Karpas-422 (cell line): Measurements from ENCODE around the gene SRGAP1. TPM values are rescaled to one million over a fixed set of nuclear protein-coding genes. Genes with fewer than 3 reads are reported as not detected.

Source experiments
- DNase-seq: peaks from one replicate; pipeline ENCODE4 v3.0.0-alpha.2; 2015
- H2AFZ ChIP-seq: fragments of 200-600 bp; sonication (generic); 2 replicates; pipeline ENCODE4 v1.6.1; 2014; ENCODE audit warnings: antibody characterized with exemption, low read length, mixed read lengths
- H3K27ac ChIP-seq: fragments of 200-600 bp; sonication (generic); 2 replicates; pipeline ENCODE4 v1.5.1; 2014; ENCODE audit warnings: mild to moderate bottlenecking, low read length, moderate library complexity
- H3K27me3 ChIP-seq: fragments of 200-600 bp; sonication (generic); 2 replicates; pipeline ENCODE4 v1.6.1; 2014; ENCODE audit warnings: low read length, mixed read lengths
- H3K36me3 ChIP-seq: fragments of 200-600 bp; sonication (generic); 2 replicates; pipeline ENCODE4 v1.6.1; 2014; ENCODE audit warnings: low read length, mixed read lengths; ENCODE audit not compliant: insufficient read depth
- H3K4me1 ChIP-seq: fragments of 200-600 bp; sonication (generic); 2 replicates; pipeline ENCODE4 v1.6.1; 2014; ENCODE audit warnings: mild to moderate bottlenecking, low read length, mixed read lengths
- H3K4me2 ChIP-seq: fragments of 200-600 bp; sonication (generic); 2 replicates; pipeline ENCODE4 v1.6.1; 2014; ENCODE audit warnings: low read length, low read depth, mild to moderate bottlenecking; ENCODE audit not compliant: poor library complexity, severe bottlenecking
- H3K4me3 ChIP-seq: fragments of 200-600 bp; sonication (generic); 2 replicates; pipeline ENCODE4 v1.5.1; 2014; ENCODE audit warnings: mild to moderate bottlenecking, antibody characterized with exemption, low read length, mixed read lengths
- H3K79me2 ChIP-seq: fragments of 200-600 bp; sonication (generic); 2 replicates; pipeline ENCODE4 v1.6.1; 2014; ENCODE audit warnings: mild to moderate bottlenecking, low read length, mixed read lengths
- H3K9ac ChIP-seq: fragments of 200-600 bp; sonication (generic); 2 replicates; pipeline ENCODE4 v1.6.0; 2014; ENCODE audit warnings: low read length
- H3K9me2 ChIP-seq: fragments of 200-600 bp; sonication (generic), shearing (Covaris generic); replicated peaks from 2 replicates; pipeline ENCODE4 v1.6.0; 2014; ENCODE audit warnings: mild to moderate bottlenecking, low read length, moderate library complexity; ENCODE audit not compliant: insufficient read depth
- H3K9me3 ChIP-seq: fragments of 300-700, 200-600 bp; sonication (generic); 2 replicates; pipeline ENCODE4 v1.6.1; 2014; ENCODE audit warnings: low read length, mixed read lengths
- H4K20me1 ChIP-seq: fragments of 200-600 bp; sonication (generic); 2 replicates; pipeline ENCODE4 v1.6.1; 2014; ENCODE audit warnings: mild to moderate bottlenecking, antibody characterized with exemption, low read length, low read depth; ENCODE audit not compliant: insufficient read depth
- total RNA-seq: library from RNA; depleted of rRNA; stranded (reverse); fragments of >200 nt; shearing (Covaris generic); gene quantifications from 2 replicates; pipeline ENCODE4 v1.2.3, GENCODE V29; 2014; ENCODE audit warnings: low replicate concordance

SRGAP1 gene
- total RNA-seq, 1 experiment from 2014 or later: not detected

- 0 out of 2 replicates have a peak overlapping the region, but pooled peaks have one; percentile 16 for H2AFZ ChIP-seq
- peak; percentile 87 for DNase-seq
- no peak overlapping the region for H3K4me3 ChIP-seq
- H3K9me2 ChIP-seq: no peaks in the 10 kb centered on the region
- no peak overlapping the region for H3K9ac ChIP-seq
- no peaks in the 10 kb centered on the region for H3K79me2 ChIP-seq
- H3K27ac ChIP-seq: no peak overlapping the region
- peaks cover 18% of the 10 kb centered on the region for H3K4me1 ChIP-seq
- no peaks in the 10 kb centered on the region for H4K20me1 ChIP-seq
- H3K27me3 ChIP-seq: no peaks in the 10 kb centered on the region
- H3K4me2 ChIP-seq: peak overlapping the region; percentile 41
- no peaks in the 10 kb centered on the region for H3K9me3 ChIP-seq
- no peaks in the 10 kb centered on the region for H3K36me3 ChIP-seq
Measured at GRCh38 chr12:63917864-63918799, 73.6 kb downstream of the SRGAP1 start.

DNA sequence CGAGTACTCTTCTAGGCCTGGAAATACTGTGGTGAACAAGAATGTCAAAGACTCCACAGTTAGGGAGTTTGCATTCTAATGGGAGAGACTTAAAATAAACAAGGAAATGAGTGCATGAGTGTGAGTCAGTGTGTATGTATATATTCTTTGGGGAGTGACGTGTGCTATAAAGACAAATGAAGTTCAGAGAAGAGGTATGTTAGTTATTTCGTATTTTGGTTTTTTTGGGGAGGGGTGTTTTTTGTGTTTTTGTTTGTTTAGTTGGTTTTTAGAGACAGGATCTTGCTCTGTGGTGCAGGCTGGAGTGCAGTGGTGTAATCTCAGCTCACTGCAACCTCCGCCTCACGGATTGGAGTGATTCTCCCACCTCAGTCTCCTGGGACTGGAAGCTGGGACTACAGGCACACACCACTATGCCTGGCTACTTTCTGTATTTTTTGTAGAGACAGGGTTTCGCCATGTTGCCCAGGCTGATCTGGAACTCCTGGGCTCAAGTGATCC is 74.3 kb downstream of the SRGAP1 start:
- no peak overlapping the region for H3K27ac ChIP-seq
- peaks cover 18% of the 10 kb centered on the region for H3K4me1 ChIP-seq
- no peak overlapping the region for H2AFZ ChIP-seq
- H4K20me1 ChIP-seq: no peaks in the 10 kb centered on the region
- no peak overlapping the region for H3K4me3 ChIP-seq
- H3K9ac ChIP-seq: no peak overlapping the region
- no peaks in the 10 kb centered on the region for H3K27me3 ChIP-seq
- H3K79me2 ChIP-seq: no peaks in the 10 kb centered on the region
- peak overlapping the region; percentile 41 for H3K4me2 ChIP-seq
- H3K9me2 ChIP-seq: no peaks in the 10 kb centered on the region
- H3K9me3 ChIP-seq: no peaks in the 10 kb centered on the region
- no peaks in the 10 kb centered on the region for H3K36me3 ChIP-seq
- no peak for DNase-seq

DNA sequence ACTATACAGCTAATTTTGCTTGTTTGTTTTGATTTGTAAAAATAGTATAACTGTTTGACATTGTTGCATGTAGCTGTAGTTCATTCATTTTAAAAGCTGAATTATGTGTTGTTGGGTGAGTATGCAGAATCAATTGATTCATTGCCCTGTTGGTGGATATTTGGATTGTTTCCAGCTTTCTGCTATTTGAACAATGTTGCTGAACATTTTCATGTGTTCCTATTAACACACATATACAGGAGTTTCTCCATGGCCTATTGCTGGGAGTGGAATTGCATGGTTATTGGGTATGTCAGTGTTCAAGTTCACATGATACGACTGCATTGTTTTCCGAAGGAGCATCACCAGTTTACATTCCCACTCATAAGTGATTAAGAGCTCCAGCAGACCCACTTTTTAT is 75.3 kb downstream of the SRGAP1 start:
- Histone ChIP-seq H4K20me1 (no peaks in the 10 kb centered on the region), H3K4me3 (no peak overlapping the region), H3K9me2 (no peaks in the 10 kb centered on the region), H3K9me3 (no peaks in the 10 kb centered on the region), H3K27ac (no peak overlapping the region), H3K36me3 (no peaks in the 10 kb centered on the region), H2AFZ (no peak overlapping the region), H3K27me3 (no peaks in the 10 kb centered on the region), H3K9ac (no peak overlapping the region), H3K4me2 (no peak overlapping the region), H3K4me1 (peaks cover 18% of the 10 kb centered on the region), H3K79me2 (no peaks in the 10 kb centered on the region)
- no peak for DNase-seq

- Histone ChIP-seq H3K27me3 (no peaks in the 10 kb centered on the region), H3K9me2 (no peaks in the 10 kb centered on the region), H3K4me3 (no peak overlapping the region), H3K79me2 (no peaks in the 10 kb centered on the region), H2AFZ (no peak overlapping the region), H4K20me1 (no peaks in the 10 kb centered on the region), H3K27ac (no peak overlapping the region), H3K9me3 (no peaks in the 10 kb centered on the region), H3K4me2 (no peak overlapping the region), H3K4me1 (peaks cover 18% of the 10 kb centered on the region), H3K36me3 (no peaks in the 10 kb centered on the region), H3K9ac (no peak overlapping the region)
- no peak for DNase-seq
Measured at GRCh38 chr12:63921157-63921556, 76.7 kb downstream of the SRGAP1 start.

GRCh38 chr12:63922474-63922873 is 78.0 kb downstream of the SRGAP1 start:
- H3K79me2 ChIP-seq: no peaks in the 10 kb centered on the region
- H2AFZ ChIP-seq: no peak overlapping the region
- H3K4me1 ChIP-seq: peaks cover 16% of the 10 kb centered on the region
- no peaks in the 10 kb centered on the region for H3K27me3 ChIP-seq
- H3K9me3 ChIP-seq: no peaks in the 10 kb centered on the region
- no peak overlapping the region for H3K4me2 ChIP-seq
- H3K4me3 ChIP-seq: no peak overlapping the region
- H4K20me1 ChIP-seq: no peaks in the 10 kb centered on the region
- H3K9ac ChIP-seq: no peak overlapping the region
- no peaks in the 10 kb centered on the region for H3K36me3 ChIP-seq
- no peaks in the 10 kb centered on the region for H3K9me2 ChIP-seq
- DNase-seq: no peak
- no peak overlapping the region for H3K27ac ChIP-seq

GRCh38 chr12:63924781-63925180 is 80.3 kb downstream of the SRGAP1 start:
- no peak overlapping the region for H3K4me3 ChIP-seq
- no peak for DNase-seq
- H3K36me3 ChIP-seq: no peaks in the 10 kb centered on the region
- no peaks in the 10 kb centered on the region; the same call in 1 of the 2 replicates for H3K4me1 ChIP-seq
- H3K27me3 ChIP-seq: no peaks in the 10 kb centered on the region
- H3K4me2 ChIP-seq: no peak overlapping the region
- no peaks in the 10 kb centered on the region for H3K9me2 ChIP-seq
- no peak overlapping the region for H3K9ac ChIP-seq
- no peaks in the 10 kb centered on the region for H4K20me1 ChIP-seq
- no peak overlapping the region for H3K27ac ChIP-seq
- no peaks in the 10 kb centered on the region for H3K9me3 ChIP-seq
- H2AFZ ChIP-seq: no peak overlapping the region
- H3K79me2 ChIP-seq: no peaks in the 10 kb centered on the region

DNA sequence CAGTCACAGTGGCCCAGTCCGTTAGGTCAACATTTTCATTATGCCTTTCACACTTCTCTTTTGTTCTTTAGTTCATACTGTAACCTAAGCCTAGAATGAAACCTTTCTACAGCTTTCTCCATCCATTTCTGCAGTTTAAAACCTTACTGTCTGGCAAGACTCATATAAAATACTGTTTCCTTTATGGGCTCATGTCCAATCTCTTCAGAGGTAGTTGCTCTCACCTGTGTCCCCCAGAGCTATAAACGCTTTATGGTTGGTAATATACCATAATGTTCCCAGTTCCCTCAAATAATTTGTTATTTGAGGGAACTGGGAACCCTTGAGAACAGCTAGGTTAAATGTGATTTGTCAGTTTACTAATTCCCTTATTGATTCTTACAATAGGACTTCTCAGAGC is 83.0 kb downstream of the SRGAP1 start:
- Histone ChIP-seq H3K9ac (no peak overlapping the region), H3K4me1 (no peaks in the 10 kb centered on the region; the same call in 1 of the 2 replicates), H3K4me2 (no peak overlapping the region), H3K4me3 (no peak overlapping the region), H2AFZ (no peak overlapping the region), H3K9me2 (no peaks in the 10 kb centered on the region), H3K27ac (no peak overlapping the region), H3K36me3 (no peaks in the 10 kb centered on the region), H4K20me1 (no peaks in the 10 kb centered on the region), H3K27me3 (no peaks in the 10 kb centered on the region), H3K9me3 (no peaks in the 10 kb centered on the region), H3K79me2 (no peaks in the 10 kb centered on the region)
- no peak for DNase-seq

- Histone ChIP-seq H3K27ac (no peak overlapping the region), H3K4me3 (no peak overlapping the region), H3K36me3 (no peaks in the 10 kb centered on the region), H3K79me2 (no peaks in the 10 kb centered on the region), H3K9me3 (no peaks in the 10 kb centered on the region), H3K9ac (no peak overlapping the region), H3K4me2 (no peak overlapping the region), H3K27me3 (no peaks in the 10 kb centered on the region), H3K9me2 (no peaks in the 10 kb centered on the region), H4K20me1 (no peaks in the 10 kb centered on the region), H3K4me1 (no peaks in the 10 kb centered on the region; the same call in 1 of the 2 replicates), H2AFZ (no peak overlapping the region)
- no peak for DNase-seq
Measured at GRCh38 chr12:63928305-63928704, 83.8 kb downstream of the SRGAP1 start.
